Keratinocyte (primary cell): ENCODE measurements around the gene CUL1. TPM values are rescaled to one million over a fixed set of nuclear protein-coding genes. Genes with fewer than 3 reads are reported as not detected.

Experiments
- DNase-seq: peaks from one replicate; pipeline ENCODE4 v3.0.0-alpha.2; 2011; ENCODE audit warnings: low read depth, missing footprints, low spot score
- FAIRE-seq: peaks from 2 replicates; lab custom pipeline; 2011; peaks lifted over from hg19 to GRCh38; lab: Jason Lieb, UNC
- H2AFZ ChIP-seq: 2 replicates; pipeline ENCODE4 v1.6.0; 2012; ENCODE audit warnings: low read length, control low read depth, inconsistent platforms; ENCODE audit not compliant: control insufficient read depth
- H3K27ac ChIP-seq: 2 replicates; pipeline ENCODE4 v1.5.1; 2011; ENCODE audit warnings: low read length; ENCODE audit not compliant: control insufficient read depth, insufficient read depth
- H3K27me3 ChIP-seq: 3 replicates; pipeline ENCODE4 v1.6.0; 2011; ENCODE audit warnings: low read length; ENCODE audit not compliant: control insufficient read depth, insufficient read depth; ENCODE audit errors: extremely low read depth
- H3K36me3 ChIP-seq, 2 experiments: 2 replicates in 1 of 2; 3 replicates in 1 of 2; pipeline ENCODE4 v1.5.1; 2011; ENCODE audit warnings: low read length in 2 of 2, mild to moderate bottlenecking in 1 of 2; ENCODE audit not compliant: control insufficient read depth in 2 of 2, insufficient read depth in 2 of 2; ENCODE audit errors: extremely low read depth in 1 of 2
- H3K4me1 ChIP-seq: 3 replicates; pipeline ENCODE4 v1.5.1; 2011; ENCODE audit warnings: low read length; ENCODE audit not compliant: control insufficient read depth, insufficient read depth; ENCODE audit errors: extremely low read depth
- H3K4me2 ChIP-seq: 3 replicates; pipeline ENCODE4 v1.6.0; 2011; ENCODE audit warnings: low read depth, low read length; ENCODE audit not compliant: control insufficient read depth, insufficient read depth; ENCODE audit errors: extremely low read depth
- H3K4me3 ChIP-seq, 3 experiments: fragments of 200-600 bp in 1 of 3; sonication (generic) in 1 of 3; 2 replicates in 2 of 3; 3 replicates in 1 of 3; pipeline ENCODE4 v1.5.1; 2011 to 2016; ENCODE audit warnings: low read length in 3 of 3, mild to moderate bottlenecking in 3 of 3, control low read depth in 2 of 3, inconsistent platforms in 1 of 3, low read depth in 1 of 3, mixed read lengths in 1 of 3, mixed run types in 1 of 3, moderate library complexity in 1 of 3; ENCODE audit not compliant: control insufficient read depth in 2 of 3, insufficient read depth in 2 of 3; ENCODE audit errors: extremely low read depth in 1 of 3
- H3K79me2 ChIP-seq: 2 replicates; pipeline ENCODE4 v1.6.0; 2012; ENCODE audit warnings: low read length; ENCODE audit not compliant: control insufficient read depth, insufficient read depth
- H3K9ac ChIP-seq: 3 replicates; pipeline ENCODE4 v1.6.0; 2011; ENCODE audit warnings: low read length; ENCODE audit not compliant: control insufficient read depth, insufficient read depth; ENCODE audit errors: extremely low read depth
- H3K9me1 ChIP-seq: 3 replicates; pipeline ENCODE4 v1.6.0; 2011; ENCODE audit warnings: low read length; ENCODE audit not compliant: control insufficient read depth, insufficient read depth; ENCODE audit errors: extremely low read depth
- H3K9me3 ChIP-seq: 2 replicates; pipeline ENCODE4 v1.5.1; 2012; ENCODE audit warnings: low read depth, low read length; ENCODE audit not compliant: control insufficient read depth
- H4K20me1 ChIP-seq: 3 replicates; pipeline ENCODE4 v1.6.0; 2011; ENCODE audit warnings: low read length; ENCODE audit not compliant: control insufficient read depth, insufficient read depth; ENCODE audit errors: extremely low read depth
- EZH2 ChIP-seq: IDR thresholded peaks from one replicate; pipeline ENCODE4 v1.6.1; 2012; ENCODE audit warnings: inconsistent platforms, mild to moderate bottlenecking, low read length, moderate library complexity
- dilution Hi-C: fragments of 300-500 bp; cut with MboI; formaldehyde crosslinking; loops from one replicate; pipeline ENCODE4 v1.7.0; 2020; ENCODE audit warnings: low sequenced_read_pairs; ENCODE audit not compliant: extremely low pct_ligation_motif_present
- polyA plus RNA-seq, 5 experiments: library from polyadenylated mRNA; depleted of rRNA in 3 of 5; stranded (reverse) in 3 of 5; stranded (forward) in 1 of 5; unstranded in 1 of 5; fragments of >200 nt; gene quantifications; 1 replicate in 1 of 5; 2 replicates in 3 of 5; 3 replicates in 1 of 5; pipeline versions ENCODE4 v1.2.1 to v1.2.3, GENCODE V29; 2011 to 2012; ENCODE audit warnings: missing spikeins in 2 of 5, low read depth in 1 of 5, low replicate concordance in 1 of 5
- TF ChIP-seq, protein P1 (sequence below), 3 experiments: IDR thresholded peaks in 1 of 3; conservative IDR thresholded peaks in 1 of 3; optimal IDR thresholded peaks in 1 of 3; 2 replicates in 2 of 3; 3 replicates in 1 of 3; pipeline versions ENCODE3 to v1.5.1; 2011; ENCODE audit warnings: low read length in 3 of 3, mild to moderate bottlenecking in 3 of 3, moderate library complexity in 2 of 3, control low read depth in 1 of 3, inconsistent platforms in 1 of 3; ENCODE audit not compliant: insufficient read depth in 2 of 3; ENCODE audit errors: extremely low read depth in 1 of 3

CUL1 gene
- polyA plus RNA-seq, 1 donor (not counting 4 experiments of a cell fraction or from before 2014, with no cell fraction given) = 55.4 TPM

- no peak for FAIRE-seq
- H4K20me1 ChIP-seq = peaks cover 17% of the 10 kb centered on the region
- H2AFZ ChIP-seq = peak overlapping the region; percentile 3
These were observed 1.3 kb downstream of the CUL1 start for GRCh38 chr7:148699782-148700629.

DNA sequence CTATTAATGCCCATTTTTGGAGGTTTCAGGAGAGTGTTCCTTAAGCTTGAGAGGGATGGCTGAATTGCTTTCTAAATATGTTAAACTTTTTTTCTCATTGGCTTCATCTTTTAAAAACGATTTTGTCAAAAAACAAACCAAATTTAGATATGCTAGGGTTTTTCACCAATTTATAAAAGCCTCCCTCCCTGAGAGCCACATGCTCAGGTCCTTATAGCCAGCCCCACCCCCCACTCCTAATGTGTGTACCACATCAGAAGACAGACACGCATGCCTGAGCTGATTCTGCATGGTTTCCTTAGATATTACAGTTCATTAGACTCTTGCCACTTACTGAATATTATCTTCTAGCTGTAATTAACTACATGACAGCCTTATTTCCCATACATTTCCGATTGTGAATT is 2.0 kb downstream of the CUL1 start:
- no peak for FAIRE-seq
- Histone ChIP-seq H3K27me3 (no peaks in the 10 kb centered on the region), H3K9me1 (peaks cover 6% of the 10 kb centered on the region), H3K9ac (peak overlapping the region; percentile 91), H3K27ac (peak overlapping the region; percentile 80), H3K9me3 (no peaks in the 10 kb centered on the region), H3K79me2 (peaks cover 69% of the 10 kb centered on the region), H2AFZ (no peak overlapping the region), H3K4me1 (peaks cover 39% of the 10 kb centered on the region), H3K4me3 (peak overlapping the region; percentile 81 to 95 (median 92)), H3K4me2 (peak overlapping the region; percentile 92), H3K36me3 (no peaks in the 10 kb centered on the region), H4K20me1 (peaks cover 17% of the 10 kb centered on the region)
- dilution Hi-C loops = no loop called here
- no peak for DNase-seq
- no peak for TF ChIP-seq EZH2

More at GRCh38 chr7:148699782-148700629, 1.3 kb downstream of the CUL1 start:
- dilution Hi-C loops = no loop called here
- TF ChIP-seq, protein P1, sequence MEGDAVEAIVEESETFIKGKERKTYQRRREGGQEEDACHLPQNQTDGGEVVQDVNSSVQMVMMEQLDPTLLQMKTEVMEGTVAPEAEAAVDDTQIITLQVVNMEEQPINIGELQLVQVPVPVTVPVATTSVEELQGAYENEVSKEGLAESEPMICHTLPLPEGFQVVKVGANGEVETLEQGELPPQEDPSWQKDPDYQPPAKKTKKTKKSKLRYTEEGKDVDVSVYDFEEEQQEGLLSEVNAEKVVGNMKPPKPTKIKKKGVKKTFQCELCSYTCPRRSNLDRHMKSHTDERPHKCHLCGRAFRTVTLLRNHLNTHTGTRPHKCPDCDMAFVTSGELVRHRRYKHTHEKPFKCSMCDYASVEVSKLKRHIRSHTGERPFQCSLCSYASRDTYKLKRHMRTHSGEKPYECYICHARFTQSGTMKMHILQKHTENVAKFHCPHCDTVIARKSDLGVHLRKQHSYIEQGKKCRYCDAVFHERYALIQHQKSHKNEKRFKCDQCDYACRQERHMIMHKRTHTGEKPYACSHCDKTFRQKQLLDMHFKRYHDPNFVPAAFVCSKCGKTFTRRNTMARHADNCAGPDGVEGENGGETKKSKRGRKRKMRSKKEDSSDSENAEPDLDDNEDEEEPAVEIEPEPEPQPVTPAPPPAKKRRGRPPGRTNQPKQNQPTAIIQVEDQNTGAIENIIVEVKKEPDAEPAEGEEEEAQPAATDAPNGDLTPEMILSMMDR (optimal IDR thresholded peaks at IDR 0.05 in 1 of 3, IDR thresholded peaks at IDR 0.05 in 1 of 3, conservative IDR thresholded peaks at IDR 0.05 in 1 of 3; ENCODE audit: extremely low read depth in 1 of 3, insufficient read depth in 2 of 3, low read length in 3 of 3) = no peak
- TF ChIP-seq EZH2 = no peak
- peak overlapping the region; percentile 80 for H3K27ac ChIP-seq
- peaks cover 44% of the 10 kb centered on the region for H3K4me1 ChIP-seq
- no peaks in the 10 kb centered on the region for H3K9me3 ChIP-seq
- DNase-seq = no peak
- peak overlapping the region; percentile 81 to 95 (median 92) for H3K4me3 ChIP-seq
- H3K79me2 ChIP-seq = peaks cover 63% of the 10 kb centered on the region
- no peaks in the 10 kb centered on the region for H3K27me3 ChIP-seq
- peaks cover 6% of the 10 kb centered on the region for H3K9me1 ChIP-seq
- H3K9ac ChIP-seq = peak overlapping the region; percentile 91
- peak overlapping the region; percentile 92 for H3K4me2 ChIP-seq
- no peaks in the 10 kb centered on the region for H3K36me3 ChIP-seq
